SH-SY5Y (cell line): ENCODE measurements around the gene SLC4A9.

Source experiments
- GATA2 ChIP-seq: IDR thresholded peaks from 2 replicates; pipeline ENCODE4 v1.6.1; 2011; ENCODE audit warnings: mild to moderate bottlenecking, low read depth, low read length
- GATA3 ChIP-seq: IDR thresholded peaks from 2 replicates; pipeline ENCODE4 v1.6.1; 2011; ENCODE audit warnings: low read depth, mild to moderate bottlenecking, low read length, moderate library complexity

- TF ChIP-seq GATA2 (no peak), GATA3 (no peak)
These were observed 20.4 kb upstream of the SLC4A9 start for GRCh38 chr5:140339636-140340035.
